A549 (cell line): ENCODE results near the gene RAPGEF5. TPM values are rescaled to one million over a fixed set of nuclear protein-coding genes. Genes with fewer than 3 reads are reported as not detected.

ENCODE experiments used
- ATAC-seq, 2 experiments: fragments of 200-7000 bp in 1 of 2; fragments of >200 bp in 1 of 2; cut with Nextera tagmentation in 1 of 2; cut with Tn5 transposase in 1 of 2; 3 replicates each; pipeline versions ENCODE4 v1.8.0 to v1.9.1; 2018 to 2020; ENCODE audit warnings: mild to moderate bottlenecking in 1 of 2, moderate library complexity in 1 of 2
- CTCF ChIA-PET: fragments of 300-600 bp; sonication (Branson Sonifier 250); formaldehyde crosslinking; extraction: SDS; loops from one replicate; lab custom pipeline; 2021; ENCODE audit warnings: antibody characterized with exemption, inconsistent platforms; lab: Yijun Ruan, JAX
- POLR2A ChIA-PET: fragments of 350-600 bp; formaldehyde crosslinking; extraction: SDS; loops from one replicate; lab custom pipeline; 2021; ENCODE audit warnings: antibody characterized with exemption, inconsistent platforms; lab: Yijun Ruan, JAX
- DNase-seq, 2 experiments: peaks; one replicate each; pipeline versions ENCODE4 v3.0.0 to v3.0.0-alpha.2; 2011 to 2016; ENCODE audit warnings: low read depth in 1 of 2, low spot score in 1 of 2
- FAIRE-seq: peaks from 2 replicates; lab custom pipeline; 2011; peaks lifted over from hg19 to GRCh38; lab: Jason Lieb, UNC
- H3K27ac ChIP-seq, 2 experiments: fragments of >200 bp; sonication (Bioruptor Twin); formaldehyde crosslinking; 3 replicates each; pipeline ENCODE4 v1.5.1; 2016 to 2017
- H3K4me1 ChIP-seq: fragments of >200 bp; sonication (Bioruptor Twin); formaldehyde crosslinking; 3 replicates; pipeline ENCODE4 v1.6.1; 2016
- H3K4me2 ChIP-seq: fragments of >200 bp; sonication (Bioruptor Twin); formaldehyde crosslinking; 3 replicates; pipeline ENCODE4 v1.6.1; 2016
- H3K4me3 ChIP-seq: fragments of >200 bp; sonication (Bioruptor Twin); formaldehyde crosslinking; 3 replicates; pipeline ENCODE4 v1.5.1; 2016
- H3K9me3 ChIP-seq: fragments of >200 bp; sonication (Bioruptor Twin); formaldehyde crosslinking; 3 replicates; pipeline ENCODE4 v1.6.1; 2016
- CEBPB ChIP-seq, 2 experiments: fragments of >200 bp in 1 of 2; sonication (Bioruptor Twin) in 1 of 2; formaldehyde crosslinking in 1 of 2; IDR thresholded peaks; 2 replicates each; pipeline ENCODE4 v1.6.1; 2012 to 2016
- CHD2 ChIP-seq: fragments of 150-350 bp; IDR thresholded peaks from 2 replicates; pipeline ENCODE4 v1.6.1; 2014; ENCODE audit warnings: low read length; ENCODE audit not compliant: partially characterized antibody
- EHF ChIP-seq: fragments of 250-450 bp; sonication (Bioruptor Pico); IDR thresholded peaks from 2 replicates; pipeline ENCODE4 v1.5.0; 2020; ENCODE audit warnings: mild to moderate bottlenecking
- EP300 ChIP-seq, 2 experiments: fragments of >200 bp; sonication (Bioruptor Twin); formaldehyde crosslinking; IDR thresholded peaks; 2 replicates in 1 of 2; 3 replicates in 1 of 2; pipeline ENCODE4 v1.6.1; 2016 to 2017
- ESRRA ChIP-seq: fragments of 150-350 bp; IDR thresholded peaks from 2 replicates; pipeline ENCODE4 v1.6.1; 2014; ENCODE audit warnings: mild to moderate bottlenecking, low read length, borderline replicate concordance
- FOXS1 ChIP-seq: fragments of 250-450 bp; sonication (Bioruptor Pico); IDR thresholded peaks from 2 replicates; pipeline ENCODE4 v1.5.0; 2020; ENCODE audit warnings: mild to moderate bottlenecking, moderate library complexity
- HEYL ChIP-seq: fragments of 250-450 bp; sonication (Bioruptor Pico); IDR thresholded peaks from 2 replicates; pipeline ENCODE4 v1.8.0; 2021; ENCODE audit warnings: mild to moderate bottlenecking, moderate library complexity
- HOXB5 ChIP-seq: fragments of 250-450 bp; sonication (Bioruptor Pico); IDR thresholded peaks from 2 replicates; pipeline ENCODE4 v1.5.0; 2020; ENCODE audit warnings: mild to moderate bottlenecking, moderate library complexity
- KDM5A ChIP-seq: fragments of 200-600 bp; sonication (generic); IDR thresholded peaks from 2 replicates; pipeline ENCODE4 v1.6.1; 2016; ENCODE audit warnings: antibody characterized with exemption, mild to moderate bottlenecking
- MYC ChIP-seq: IDR thresholded peaks from 2 replicates; pipeline ENCODE4 v1.6.1; 2012; ENCODE audit warnings: mild to moderate bottlenecking, inconsistent platforms, low read length, improper control_type of control experiment, borderline replicate concordance
- POLR2A ChIP-seq: IDR thresholded peaks from 2 replicates; pipeline ENCODE4 v1.6.1; 2012; ENCODE audit warnings: mild to moderate bottlenecking, low read length
- RARB ChIP-seq: fragments of 250-450 bp; sonication (Bioruptor Pico); IDR thresholded peaks from 2 replicates; pipeline ENCODE4 v1.8.0; 2021; ENCODE audit warnings: mild to moderate bottlenecking, moderate library complexity
- RNF2 ChIP-seq: fragments of 200-600 bp; sonication (generic); IDR thresholded peaks from 2 replicates; pipeline ENCODE4 v1.6.1; 2016; ENCODE audit warnings: low read depth, mild to moderate bottlenecking, antibody characterized with exemption, moderate library complexity, borderline replicate concordance
- SMC3 ChIP-seq: fragments of >200 bp; sonication (Bioruptor Twin); formaldehyde crosslinking; IDR thresholded peaks from 3 replicates; pipeline ENCODE4 v1.6.1; 2018; ENCODE audit warnings: inconsistent platforms
- TFCP2L1 ChIP-seq: fragments of 250-450 bp; sonication (Bioruptor Pico); IDR thresholded peaks from 2 replicates; pipeline ENCODE4 v1.5.0; 2021; ENCODE audit warnings: mild to moderate bottlenecking
- ZFP36 ChIP-seq: fragments of 450-650 bp; IDR thresholded peaks from 2 replicates; pipeline ENCODE4 v1.6.1; 2014; ENCODE audit warnings: borderline replicate concordance; ENCODE audit not compliant: partially characterized antibody
- ZNF302 ChIP-seq: fragments of 250-450 bp; sonication (Bioruptor Pico); IDR thresholded peaks from 2 replicates; pipeline ENCODE4 v1.9.0; 2021; ENCODE audit warnings: inconsistent platforms, mild to moderate bottlenecking, moderate library complexity
- WGBS: methylation state at CpG from one replicate; pipeline ENCODE4 v1.1.6; 2017; ENCODE audit errors: missing lambda C conversion rate; 5-methylcytosine and 5-hydroxymethylcytosine counted together
- polyA plus RNA-seq, 4 experiments: library from polyadenylated mRNA; depleted of rRNA in 3 of 4; stranded (reverse); fragments of >200 nt; fragmentation: RNase III in 1 of 4; extraction: RNeasy Plus Mini Kit Qiagen cat#74134 plus additional on column Dnase treatment in 1 of 4; gene quantifications; 2 replicates in 3 of 4; 3 replicates in 1 of 4; pipeline ENCODE4 v1.2.3, GENCODE V29; 2011 to 2017
- TF ChIP-seq, protein P1 (sequence below): fragments of 250-450 bp; sonication (Bioruptor Pico); IDR thresholded peaks from 2 replicates; pipeline ENCODE4 v1.5.0; 2020; ENCODE audit warnings: low read depth, mild to moderate bottlenecking, moderate library complexity
- TF ChIP-seq, protein P2 (sequence below): IDR thresholded peaks from 2 replicates; pipeline ENCODE4 v1.6.1; 2012
- TF ChIP-seq, protein P3 (sequence below): fragments of 150-350 bp; IDR thresholded peaks from 2 replicates; pipeline ENCODE4 v1.6.1; 2014; ENCODE audit warnings: low read depth, mild to moderate bottlenecking, low read length
- TF ChIP-seq, protein P4 (sequence below): fragments of >200 bp; sonication (Bioruptor Twin); formaldehyde crosslinking; IDR thresholded peaks from 2 replicates; pipeline ENCODE4 v1.6.1; 2016
- TF ChIP-seq, protein P5 (sequence below): fragments of >200 bp; sonication (Bioruptor Twin); formaldehyde crosslinking; IDR thresholded peaks from 3 replicates; pipeline ENCODE4 v1.5.1; 2016
- TF ChIP-seq, protein P6 (sequence below): fragments of >200 bp; sonication (Bioruptor Twin); formaldehyde crosslinking; IDR thresholded peaks from 3 replicates; pipeline ENCODE4 v1.6.1; 2016
- TF ChIP-seq, protein P7 (sequence below): fragments of 200-600 bp; sonication (generic); IDR thresholded peaks from 2 replicates; pipeline ENCODE4 v1.6.1; 2016; ENCODE audit warnings: antibody characterized with exemption, mild to moderate bottlenecking, moderate library complexity

The RAPGEF5 gene
- polyA plus RNA-seq, 2 of the 4 experiments (the other 2 are of a cell fraction) = 0.03 to 0.14 TPM

DNA sequence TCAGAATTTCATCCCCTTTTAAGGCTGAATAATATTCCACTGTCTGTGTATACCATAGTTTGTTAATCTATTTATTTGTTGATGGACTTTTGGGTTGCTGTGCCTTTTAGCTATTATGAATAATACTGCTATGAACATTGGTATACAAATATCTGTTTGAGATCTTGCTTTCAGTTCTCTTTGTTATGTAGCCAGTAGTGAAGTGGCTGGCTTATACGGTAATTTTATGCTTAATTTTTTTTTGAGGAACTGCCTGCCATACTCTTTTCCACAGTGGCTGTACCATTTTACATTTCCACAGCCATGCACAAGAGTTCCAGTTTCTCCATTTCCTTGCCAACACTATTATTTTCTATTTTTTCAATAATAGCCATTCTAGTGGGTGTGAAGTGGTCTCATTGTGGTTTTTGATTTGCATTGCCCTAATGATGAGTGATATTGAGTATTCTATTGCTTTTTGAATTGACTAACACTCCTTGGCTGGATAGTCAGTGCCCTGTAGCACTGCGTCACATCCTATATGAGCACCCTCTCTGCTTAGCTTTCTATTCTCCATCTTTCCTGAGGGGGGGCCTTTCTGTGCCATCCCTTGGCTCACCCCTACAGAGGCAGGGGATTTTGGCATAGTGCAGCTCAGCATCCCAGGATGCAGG lies 29.4 kb upstream of the RAPGEF5 start:
- ChIA-PET POLR2A (no interaction called here), CTCF (no interaction called here)
- FAIRE-seq (no peak), DNase-seq (no peak)
- Histone ChIP-seq H3K4me3 (no peak overlapping the region), H3K4me1 (no peaks in the 10 kb centered on the region), H3K9me3 (no peaks in the 10 kb centered on the region)
- WGBS = 31% methylated on average over 2 of the region's 2 CpGs
- TF ChIP-seq EHF (CRISPR knock-in tag) (no peak), CEBPB (IDR thresholded peaks at IDR 0.05) (no peak), SMC3 (no peak), POLR2A (no peak)
- TF ChIP-seq, protein P1, sequence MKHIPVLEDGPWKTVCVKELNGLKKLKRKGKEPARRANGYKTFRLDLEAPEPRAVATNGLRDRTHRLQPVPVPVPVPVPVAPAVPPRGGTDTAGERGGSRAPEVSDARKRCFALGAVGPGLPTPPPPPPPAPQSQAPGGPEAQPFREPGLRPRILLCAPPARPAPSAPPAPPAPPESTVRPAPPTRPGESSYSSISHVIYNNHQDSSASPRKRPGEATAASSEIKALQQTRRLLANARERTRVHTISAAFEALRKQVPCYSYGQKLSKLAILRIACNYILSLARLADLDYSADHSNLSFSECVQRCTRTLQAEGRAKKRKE = no peak
- TF ChIP-seq, protein P2, sequence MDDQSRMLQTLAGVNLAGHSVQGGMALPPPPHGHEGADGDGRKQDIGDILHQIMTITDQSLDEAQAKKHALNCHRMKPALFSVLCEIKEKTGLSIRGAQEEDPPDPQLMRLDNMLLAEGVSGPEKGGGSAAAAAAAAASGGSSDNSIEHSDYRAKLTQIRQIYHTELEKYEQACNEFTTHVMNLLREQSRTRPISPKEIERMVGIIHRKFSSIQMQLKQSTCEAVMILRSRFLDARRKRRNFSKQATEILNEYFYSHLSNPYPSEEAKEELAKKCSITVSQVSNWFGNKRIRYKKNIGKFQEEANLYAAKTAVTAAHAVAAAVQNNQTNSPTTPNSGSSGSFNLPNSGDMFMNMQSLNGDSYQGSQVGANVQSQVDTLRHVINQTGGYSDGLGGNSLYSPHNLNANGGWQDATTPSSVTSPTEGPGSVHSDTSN = no peak
- TF ChIP-seq, all 56 proteins: peak for 0
- ATAC-seq = no peak
- no peak overlapping the region for H3K27ac ChIP-seq
- H3K4me2 ChIP-seq = no peak overlapping the region

DNA sequence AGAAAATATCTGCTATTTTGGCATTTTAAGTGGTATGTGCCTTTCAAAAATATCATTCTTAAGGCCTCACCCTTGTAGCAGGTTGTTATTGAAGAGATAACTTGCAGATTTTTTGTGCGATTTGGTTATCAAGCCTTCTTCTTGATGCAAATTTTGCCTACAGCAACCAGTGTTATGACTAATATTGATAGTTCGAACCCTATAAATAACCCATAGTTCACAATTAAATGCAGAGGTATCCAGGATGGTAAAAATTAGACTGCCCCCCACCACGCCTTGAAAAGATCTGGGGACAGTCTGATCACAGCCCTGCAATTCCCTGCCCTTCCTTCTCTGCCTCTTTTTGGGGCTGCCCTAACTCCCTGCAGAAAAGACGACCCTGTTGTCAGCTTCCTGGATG lies 28.4 kb upstream of the RAPGEF5 start:
- WGBS = 24% methylated on average over 4 of the region's 4 CpGs
- H3K9me3 ChIP-seq = no peaks in the 10 kb centered on the region
- no peak overlapping the region for H3K27ac ChIP-seq
- TF ChIP-seq, protein P3, sequence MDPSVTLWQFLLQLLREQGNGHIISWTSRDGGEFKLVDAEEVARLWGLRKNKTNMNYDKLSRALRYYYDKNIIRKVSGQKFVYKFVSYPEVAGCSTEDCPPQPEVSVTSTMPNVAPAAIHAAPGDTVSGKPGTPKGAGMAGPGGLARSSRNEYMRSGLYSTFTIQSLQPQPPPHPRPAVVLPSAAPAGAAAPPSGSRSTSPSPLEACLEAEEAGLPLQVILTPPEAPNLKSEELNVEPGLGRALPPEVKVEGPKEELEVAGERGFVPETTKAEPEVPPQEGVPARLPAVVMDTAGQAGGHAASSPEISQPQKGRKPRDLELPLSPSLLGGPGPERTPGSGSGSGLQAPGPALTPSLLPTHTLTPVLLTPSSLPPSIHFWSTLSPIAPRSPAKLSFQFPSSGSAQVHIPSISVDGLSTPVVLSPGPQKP = no peak
- FAIRE-seq = no peak
- ChIA-PET POLR2A (no interaction called here), CTCF (no interaction called here)
- no peak for DNase-seq
- no peak overlapping the region for H3K4me2 ChIP-seq
- ATAC-seq = no peak
- no peak overlapping the region for H3K4me3 ChIP-seq
- no peaks in the 10 kb centered on the region for H3K4me1 ChIP-seq

DNA sequence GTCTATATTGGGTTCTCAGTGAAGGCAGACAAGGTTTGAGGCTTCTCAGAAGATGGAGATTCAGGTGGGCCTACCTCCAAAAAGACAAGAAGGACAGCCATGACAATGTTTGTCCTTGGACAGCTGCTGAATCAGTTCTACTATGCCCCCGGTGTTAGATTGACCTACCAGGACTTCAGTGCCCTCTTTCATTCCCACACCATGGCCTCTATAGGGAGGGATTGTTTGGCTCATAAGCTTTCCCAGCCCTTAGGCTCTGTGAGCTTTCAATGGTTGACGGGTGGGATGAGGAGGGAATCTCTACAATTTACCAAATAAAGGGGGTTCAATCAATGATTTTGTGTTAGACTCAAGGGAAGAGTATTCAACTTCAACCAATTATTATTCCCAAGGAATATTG lies 23.4 kb upstream of the RAPGEF5 start:
- CTCF ChIA-PET = no interaction called here
- DNase-seq (no peak), ATAC-seq (no peak), FAIRE-seq (no peak)
- Histone ChIP-seq H3K4me1 (no peaks in the 10 kb centered on the region), H3K9me3 (no peaks in the 10 kb centered on the region), H3K4me2 (no peak overlapping the region), H3K27ac (no peak overlapping the region), H3K4me3 (no peak overlapping the region)
- POLR2A ChIA-PET = no interaction called here
- WGBS = 31% methylated on average over 2 of the region's 2 CpGs
- TF ChIP-seq RNF2 (no peak), FOXS1 (no peak), CHD2 (no peak), TFCP2L1 (CRISPR knock-in tag) (no peak), EP300 (IDR thresholded peaks at IDR 0.05) (no peak), ESRRA (no peak), MYC (no peak), HOXB5 (no peak), ZFP36 (no peak), HEYL (CRISPR knock-in tag) (no peak), KDM5A (no peak), RARB (no peak), ZNF302 (CRISPR knock-in tag) (no peak)
- TF ChIP-seq, protein P4, sequence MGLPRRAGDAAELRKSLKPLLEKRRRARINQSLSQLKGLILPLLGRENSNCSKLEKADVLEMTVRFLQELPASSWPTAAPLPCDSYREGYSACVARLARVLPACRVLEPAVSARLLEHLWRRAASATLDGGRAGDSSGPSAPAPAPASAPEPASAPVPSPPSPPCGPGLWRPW = no peak
- TF ChIP-seq, protein P5, sequence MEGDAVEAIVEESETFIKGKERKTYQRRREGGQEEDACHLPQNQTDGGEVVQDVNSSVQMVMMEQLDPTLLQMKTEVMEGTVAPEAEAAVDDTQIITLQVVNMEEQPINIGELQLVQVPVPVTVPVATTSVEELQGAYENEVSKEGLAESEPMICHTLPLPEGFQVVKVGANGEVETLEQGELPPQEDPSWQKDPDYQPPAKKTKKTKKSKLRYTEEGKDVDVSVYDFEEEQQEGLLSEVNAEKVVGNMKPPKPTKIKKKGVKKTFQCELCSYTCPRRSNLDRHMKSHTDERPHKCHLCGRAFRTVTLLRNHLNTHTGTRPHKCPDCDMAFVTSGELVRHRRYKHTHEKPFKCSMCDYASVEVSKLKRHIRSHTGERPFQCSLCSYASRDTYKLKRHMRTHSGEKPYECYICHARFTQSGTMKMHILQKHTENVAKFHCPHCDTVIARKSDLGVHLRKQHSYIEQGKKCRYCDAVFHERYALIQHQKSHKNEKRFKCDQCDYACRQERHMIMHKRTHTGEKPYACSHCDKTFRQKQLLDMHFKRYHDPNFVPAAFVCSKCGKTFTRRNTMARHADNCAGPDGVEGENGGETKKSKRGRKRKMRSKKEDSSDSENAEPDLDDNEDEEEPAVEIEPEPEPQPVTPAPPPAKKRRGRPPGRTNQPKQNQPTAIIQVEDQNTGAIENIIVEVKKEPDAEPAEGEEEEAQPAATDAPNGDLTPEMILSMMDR = no peak
- TF ChIP-seq, protein P6, sequence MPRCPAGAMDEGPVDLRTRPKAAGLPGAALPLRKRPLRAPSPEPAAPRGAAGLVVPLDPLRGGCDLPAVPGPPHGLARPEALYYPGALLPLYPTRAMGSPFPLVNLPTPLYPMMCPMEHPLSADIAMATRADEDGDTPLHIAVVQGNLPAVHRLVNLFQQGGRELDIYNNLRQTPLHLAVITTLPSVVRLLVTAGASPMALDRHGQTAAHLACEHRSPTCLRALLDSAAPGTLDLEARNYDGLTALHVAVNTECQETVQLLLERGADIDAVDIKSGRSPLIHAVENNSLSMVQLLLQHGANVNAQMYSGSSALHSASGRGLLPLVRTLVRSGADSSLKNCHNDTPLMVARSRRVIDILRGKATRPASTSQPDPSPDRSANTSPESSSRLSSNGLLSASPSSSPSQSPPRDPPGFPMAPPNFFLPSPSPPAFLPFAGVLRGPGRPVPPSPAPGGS = no peak
- TF ChIP-seq, protein P7, sequence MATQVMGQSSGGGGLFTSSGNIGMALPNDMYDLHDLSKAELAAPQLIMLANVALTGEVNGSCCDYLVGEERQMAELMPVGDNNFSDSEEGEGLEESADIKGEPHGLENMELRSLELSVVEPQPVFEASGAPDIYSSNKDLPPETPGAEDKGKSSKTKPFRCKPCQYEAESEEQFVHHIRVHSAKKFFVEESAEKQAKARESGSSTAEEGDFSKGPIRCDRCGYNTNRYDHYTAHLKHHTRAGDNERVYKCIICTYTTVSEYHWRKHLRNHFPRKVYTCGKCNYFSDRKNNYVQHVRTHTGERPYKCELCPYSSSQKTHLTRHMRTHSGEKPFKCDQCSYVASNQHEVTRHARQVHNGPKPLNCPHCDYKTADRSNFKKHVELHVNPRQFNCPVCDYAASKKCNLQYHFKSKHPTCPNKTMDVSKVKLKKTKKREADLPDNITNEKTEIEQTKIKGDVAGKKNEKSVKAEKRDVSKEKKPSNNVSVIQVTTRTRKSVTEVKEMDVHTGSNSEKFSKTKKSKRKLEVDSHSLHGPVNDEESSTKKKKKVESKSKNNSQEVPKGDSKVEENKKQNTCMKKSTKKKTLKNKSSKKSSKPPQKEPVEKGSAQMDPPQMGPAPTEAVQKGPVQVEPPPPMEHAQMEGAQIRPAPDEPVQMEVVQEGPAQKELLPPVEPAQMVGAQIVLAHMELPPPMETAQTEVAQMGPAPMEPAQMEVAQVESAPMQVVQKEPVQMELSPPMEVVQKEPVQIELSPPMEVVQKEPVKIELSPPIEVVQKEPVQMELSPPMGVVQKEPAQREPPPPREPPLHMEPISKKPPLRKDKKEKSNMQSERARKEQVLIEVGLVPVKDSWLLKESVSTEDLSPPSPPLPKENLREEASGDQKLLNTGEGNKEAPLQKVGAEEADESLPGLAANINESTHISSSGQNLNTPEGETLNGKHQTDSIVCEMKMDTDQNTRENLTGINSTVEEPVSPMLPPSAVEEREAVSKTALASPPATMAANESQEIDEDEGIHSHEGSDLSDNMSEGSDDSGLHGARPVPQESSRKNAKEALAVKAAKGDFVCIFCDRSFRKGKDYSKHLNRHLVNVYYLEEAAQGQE = no peak
